PFSK-1 (cell line): Measurements from ENCODE around the gene ST8SIA4.

Experiments
- FOXP2 ChIP-seq: optimal IDR thresholded peaks from 2 replicates; pipeline ENCODE3; 2011; ENCODE audit warnings: borderline replicate concordance, control low read depth, inconsistent platforms; ENCODE audit not compliant: insufficient read depth; ENCODE audit errors: extremely low read length, extremely low read depth
- POLR2AphosphoS5 ChIP-seq: IDR thresholded peaks from 2 replicates; pipeline ENCODE4 v1.6.1; 2012; ENCODE audit warnings: low read depth, mild to moderate bottlenecking, control low read depth, low read length, moderate library complexity
- REST ChIP-seq, 2 experiments: IDR thresholded peaks; 2 replicates each; pipeline versions ENCODE4 v1.6.1 to v1.8.0; 2011 to 2012; ENCODE audit warnings: low read depth in 2 of 2, low read length in 2 of 2, control low read depth in 1 of 2, inconsistent platforms in 1 of 2, mild to moderate bottlenecking in 1 of 2, moderate library complexity in 1 of 2; ENCODE audit not compliant: insufficient read depth in 1 of 2
- SIN3A ChIP-seq: IDR thresholded peaks from 2 replicates; pipeline ENCODE4 v1.6.1; 2012; ENCODE audit warnings: mild to moderate bottlenecking, low read length, moderate library complexity, borderline replicate concordance; ENCODE audit not compliant: insufficient read depth
- TAF1 ChIP-seq: IDR thresholded peaks from 2 replicates; pipeline ENCODE4 v1.6.1; 2012; ENCODE audit warnings: low read length, control low read depth, borderline replicate concordance; ENCODE audit not compliant: insufficient read depth

GRCh38 chr5:100903039-100903887 lies at the start of gene ST8SIA4:
- TF ChIP-seq POLR2AphosphoS5 (no peak), FOXP2 (no peak), SIN3A (no peak), TAF1 (no peak), REST (IDR thresholded peaks at IDR 0.05; ENCODE audit: insufficient read depth in 1 of 2, low read depth in 2 of 2, low read length in 2 of 2) (no peak)
